Right renal pelvis (tissue), 4 donors: ENCODE results near the gene IL6. TPM values are rescaled to one million over a fixed set of nuclear protein-coding genes. Genes with fewer than 3 reads are reported as not detected.

Experiments used
- DNase-seq, 4 donors: peaks; one replicate each; pipeline ENCODE4 v3.0.0-alpha.2; 2013; ENCODE audit warnings: low read depth in 4 of 4, low spot score in 3 of 4, missing footprints in 1 of 4
- polyA plus RNA-seq, 4 donors: library from polyadenylated mRNA; unstranded; fragments of 120-200 nt; gene quantifications; one replicate each; pipeline ENCODE4 v1.2.1, GENCODE V29; 2013; ENCODE audit not compliant: insufficient read length in 4 of 4

Gene IL6
- polyA plus RNA-seq, 4 donors: not detected

GRCh38 chr7:22724861-22725260 is 2.1 kb upstream of the IL6 start:
- DNase-seq: no peak

DNA sequence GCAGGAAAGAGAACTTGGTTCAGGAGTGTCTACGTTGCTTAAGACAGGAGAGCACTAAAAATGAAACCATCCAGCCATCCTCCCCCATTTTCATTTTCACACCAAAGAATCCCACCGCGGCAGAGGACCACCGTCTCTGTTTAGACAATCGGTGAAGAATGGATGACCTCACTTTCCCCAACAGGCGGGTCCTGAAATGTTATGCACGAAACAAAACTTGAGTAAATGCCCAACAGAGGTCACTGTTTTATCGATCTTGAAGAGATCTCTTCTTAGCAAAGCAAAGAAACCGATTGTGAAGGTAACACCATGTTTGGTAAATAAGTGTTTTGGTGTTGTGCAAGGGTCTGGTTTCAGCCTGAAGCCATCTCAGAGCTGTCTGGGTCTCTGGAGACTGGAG is 1.4 kb upstream of the IL6 start:
- no peak for DNase-seq

- DNase-seq: peak in 1 of 4 donors; percentile 30
These were observed 574 bp upstream of the IL6 start for GRCh38 chr7:22726345-22726906.

GRCh38 chr7:22727714-22728035 is 675 bp downstream of the IL6 start:
- DNase-seq: no peak

- peak in 1 of 4 donors; percentile 13 for DNase-seq
These were observed 1.5 kb downstream of the IL6 start for GRCh38 chr7:22728401-22729029.

DNA sequence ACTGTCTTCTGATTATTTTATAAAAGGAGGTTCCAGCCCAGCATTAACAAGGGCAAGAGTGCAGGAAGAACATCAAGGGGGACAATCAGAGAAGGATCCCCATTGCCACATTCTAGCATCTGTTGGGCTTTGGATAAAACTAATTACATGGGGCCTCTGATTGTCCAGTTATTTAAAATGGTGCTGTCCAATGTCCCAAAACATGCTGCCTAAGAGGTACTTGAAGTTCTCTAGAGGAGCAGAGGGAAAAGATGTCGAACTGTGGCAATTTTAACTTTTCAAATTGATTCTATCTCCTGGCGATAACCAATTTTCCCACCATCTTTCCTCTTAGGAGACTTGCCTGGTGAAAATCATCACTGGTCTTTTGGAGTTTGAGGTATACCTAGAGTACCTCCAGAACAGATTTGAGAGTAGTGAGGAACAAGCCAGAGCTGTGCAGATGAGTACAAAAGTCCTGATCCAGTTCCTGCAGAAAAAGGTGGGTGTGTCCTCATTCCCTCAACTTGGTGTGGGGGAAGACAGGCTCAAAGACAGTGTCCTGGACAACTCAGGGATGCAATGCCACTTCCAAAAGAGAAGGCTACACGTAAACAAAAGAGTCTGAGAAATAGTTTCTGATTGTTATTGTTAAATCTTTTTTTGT is 2.3 kb downstream of the IL6 start:
- no peak for DNase-seq

DNA sequence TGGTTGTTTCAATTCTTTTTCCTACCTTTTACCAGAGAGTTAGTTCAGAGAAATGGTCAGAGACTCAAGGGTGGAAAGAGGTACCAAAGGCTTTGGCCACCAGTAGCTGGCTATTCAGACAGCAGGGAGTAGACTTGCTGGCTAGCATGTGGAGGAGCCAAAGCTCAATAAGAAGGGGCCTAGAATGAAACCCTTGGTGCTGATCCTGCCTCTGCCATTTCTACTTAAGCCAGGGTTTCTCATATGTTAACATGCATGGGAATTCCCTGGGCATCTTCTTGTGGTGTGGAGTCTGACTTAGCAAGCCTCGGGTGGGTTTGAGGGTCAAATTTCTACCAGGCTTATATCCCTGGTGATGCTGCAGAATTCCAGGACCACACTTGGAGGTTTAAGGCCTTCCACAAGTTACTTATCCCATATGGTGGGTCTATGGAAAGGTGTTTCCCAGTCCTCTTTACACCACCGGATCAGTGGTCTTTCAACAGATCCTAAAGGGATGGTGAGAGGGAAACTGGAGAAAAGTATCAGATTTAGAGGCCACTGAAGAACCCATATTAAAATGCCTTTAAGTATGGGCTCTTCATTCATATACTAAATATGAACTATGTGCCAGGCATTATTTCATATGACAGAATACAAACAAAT is 3.2 kb downstream of the IL6 start:
- DNase-seq: no peak

GRCh38 chr7:22730921-22731654 is 4.1 kb downstream of the IL6 start:
- DNase-seq: no peak

DNA sequence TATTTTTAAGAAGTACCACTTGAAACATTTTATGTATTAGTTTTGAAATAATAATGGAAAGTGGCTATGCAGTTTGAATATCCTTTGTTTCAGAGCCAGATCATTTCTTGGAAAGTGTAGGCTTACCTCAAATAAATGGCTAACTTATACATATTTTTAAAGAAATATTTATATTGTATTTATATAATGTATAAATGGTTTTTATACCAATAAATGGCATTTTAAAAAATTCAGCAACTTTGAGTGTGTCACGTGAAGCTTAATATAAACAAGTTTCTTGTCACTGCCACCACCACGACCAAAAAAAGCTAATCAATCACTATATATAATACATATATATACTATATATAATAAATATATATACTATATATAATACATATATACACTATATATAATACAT is 4.8 kb downstream of the IL6 start:
- no peak for DNase-seq

- DNase-seq: no peak
These were observed 5.6 kb downstream of the IL6 start for GRCh38 chr7:22732556-22733126.

- DNase-seq: no peak
These were observed 6.8 kb downstream of the IL6 start for GRCh38 chr7:22733761-22734160.

- DNase-seq: no peak
These were observed 16.0 kb downstream of the IL6 start for GRCh38 chr7:22743014-22743413.

DNA sequence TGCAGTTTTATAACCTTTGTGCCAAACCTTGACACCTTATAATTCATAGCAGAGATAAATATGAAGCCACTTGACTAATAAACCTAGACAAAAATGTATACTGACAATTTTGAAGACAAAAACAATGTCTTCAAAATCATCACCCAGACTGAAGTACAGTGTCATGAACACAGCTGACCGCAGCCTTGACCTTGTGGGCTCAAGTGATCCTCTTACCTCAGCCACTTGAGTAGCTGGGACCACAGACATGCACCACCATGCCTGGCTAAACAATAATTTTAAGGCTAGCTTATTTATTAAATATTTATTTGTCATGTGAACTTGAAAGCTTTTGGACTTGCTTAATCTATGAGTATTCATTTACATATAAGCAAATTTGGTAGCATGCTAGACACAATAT is 24.3 kb downstream of the IL6 start:
- no peak for DNase-seq

DNA sequence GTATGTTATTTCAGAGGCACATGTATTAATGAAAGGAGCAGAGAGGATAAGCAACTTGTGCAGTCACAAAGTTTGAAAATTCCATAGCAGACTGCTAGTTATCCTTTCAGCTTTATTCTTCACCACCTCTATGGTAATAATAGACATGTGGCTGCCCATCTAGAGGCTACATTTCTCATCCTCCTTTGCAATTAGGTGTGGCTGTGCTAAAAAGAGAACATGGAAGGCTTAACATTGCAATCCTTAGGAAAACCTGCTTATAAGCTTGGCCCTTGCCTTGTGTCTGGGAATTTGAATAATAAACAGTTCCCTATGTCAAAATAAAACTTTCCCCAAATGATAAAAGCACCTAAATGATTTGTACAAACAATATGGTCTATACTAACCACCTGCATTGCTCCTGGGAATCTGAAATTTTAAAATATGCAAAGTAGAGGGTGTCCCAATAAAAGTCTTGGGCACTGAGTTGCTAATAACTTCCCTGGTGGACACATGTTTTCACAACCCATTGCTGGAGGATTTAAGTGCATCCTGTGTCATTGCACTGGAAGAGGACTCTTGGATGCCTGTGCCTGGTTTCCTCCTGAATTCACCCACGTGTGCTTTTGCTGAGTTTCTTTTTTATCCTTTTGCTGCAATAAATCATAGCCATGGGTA is 30.5 kb downstream of the IL6 start:
- no peak for DNase-seq

DNA sequence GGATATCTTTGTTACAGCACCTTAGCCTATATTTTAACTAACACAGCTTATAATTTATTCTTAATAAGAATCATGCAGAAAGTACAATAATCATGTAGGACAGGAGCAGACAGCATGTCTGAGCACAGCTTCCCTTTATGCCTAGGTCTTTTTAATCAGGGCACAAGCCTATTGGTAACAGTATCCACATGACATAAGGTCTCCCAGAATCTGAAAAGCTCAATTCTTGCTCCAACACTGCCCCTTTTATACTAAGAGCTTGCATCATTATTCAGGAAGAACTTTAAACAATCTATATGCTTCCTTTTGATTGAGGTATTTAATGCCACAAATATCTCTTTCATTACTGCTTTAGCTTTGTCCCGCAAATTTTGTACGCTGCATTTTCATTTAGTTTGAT is 31.6 kb downstream of the IL6 start:
- DNase-seq: no peak

DNA sequence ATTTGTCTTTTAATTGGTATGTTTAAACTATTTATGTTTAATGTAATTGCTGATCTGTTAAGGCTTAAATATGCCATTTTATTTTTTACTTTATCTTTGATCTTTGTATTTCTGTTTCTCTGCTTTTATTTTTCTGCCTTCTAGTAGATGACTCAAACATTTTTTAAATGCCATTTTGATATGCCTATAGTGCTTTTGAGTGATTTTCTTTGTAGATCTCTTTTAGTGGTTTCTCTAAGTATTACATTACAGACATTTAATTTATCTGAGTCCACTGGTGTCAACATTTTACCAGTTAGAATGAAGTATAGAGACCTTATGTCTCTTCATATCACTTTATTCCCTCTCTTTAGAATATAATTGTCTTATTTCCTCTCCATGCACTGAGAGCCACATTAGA is 32.7 kb downstream of the IL6 start:
- no peak for DNase-seq

GRCh38 chr7:22762866-22763265 is 35.9 kb downstream of the IL6 start:
- no peak for DNase-seq

- no peak for DNase-seq
These were observed 38.6 kb downstream of the IL6 start for GRCh38 chr7:22765609-22766008.

DNA sequence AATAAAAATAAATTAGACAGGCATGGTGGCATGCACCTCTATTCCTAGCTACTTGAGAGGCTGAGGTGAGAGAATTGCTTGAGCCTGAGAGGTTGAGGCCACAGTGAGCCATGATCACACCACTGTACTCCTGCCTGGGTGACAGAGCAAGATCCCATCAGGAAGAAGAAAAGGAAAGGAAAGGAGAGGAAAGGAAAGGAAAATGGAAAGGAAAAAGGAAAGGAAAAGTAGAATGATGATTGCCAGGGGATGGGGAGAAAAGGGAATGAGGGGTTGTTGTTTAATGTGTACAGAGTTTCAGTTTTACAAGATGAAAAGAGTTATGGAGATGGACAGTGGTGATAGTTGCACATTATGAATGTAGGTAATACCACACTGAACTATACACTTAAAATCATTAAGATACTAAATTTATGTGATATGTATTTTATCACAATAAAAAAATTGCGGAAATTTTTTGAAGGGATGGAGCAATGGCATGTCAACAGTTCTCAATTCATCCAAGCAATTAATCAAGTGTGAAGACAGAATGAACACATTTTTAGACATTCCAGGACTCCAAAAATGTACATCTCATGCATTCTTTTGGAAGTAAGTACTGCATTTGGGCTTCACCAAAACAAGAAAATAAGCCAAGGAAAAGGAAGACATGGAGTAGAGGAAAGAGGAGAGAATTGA is 44.3 kb downstream of the IL6 start:
- DNase-seq: no peak

DNA sequence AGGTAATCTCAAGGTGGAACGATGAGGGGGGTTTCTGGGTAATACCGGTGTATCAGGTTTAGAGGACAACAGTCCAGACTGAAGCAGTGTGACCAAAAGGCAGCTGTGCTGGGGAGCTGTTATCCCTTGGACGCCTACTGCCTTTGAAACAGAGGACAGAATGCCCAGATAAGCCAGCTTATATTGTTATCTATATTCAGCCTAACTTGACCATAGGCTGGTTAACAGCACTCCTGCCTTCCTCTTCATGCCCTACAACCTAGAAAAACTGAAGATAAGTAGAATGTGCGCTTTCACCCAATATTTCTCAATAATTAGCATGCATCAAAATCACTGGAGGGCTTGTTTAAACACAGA is 44.9 kb downstream of the IL6 start:
- no peak for DNase-seq
